ENCODE data around the gene ACAA1.

Gene ACAA1

DNA sequence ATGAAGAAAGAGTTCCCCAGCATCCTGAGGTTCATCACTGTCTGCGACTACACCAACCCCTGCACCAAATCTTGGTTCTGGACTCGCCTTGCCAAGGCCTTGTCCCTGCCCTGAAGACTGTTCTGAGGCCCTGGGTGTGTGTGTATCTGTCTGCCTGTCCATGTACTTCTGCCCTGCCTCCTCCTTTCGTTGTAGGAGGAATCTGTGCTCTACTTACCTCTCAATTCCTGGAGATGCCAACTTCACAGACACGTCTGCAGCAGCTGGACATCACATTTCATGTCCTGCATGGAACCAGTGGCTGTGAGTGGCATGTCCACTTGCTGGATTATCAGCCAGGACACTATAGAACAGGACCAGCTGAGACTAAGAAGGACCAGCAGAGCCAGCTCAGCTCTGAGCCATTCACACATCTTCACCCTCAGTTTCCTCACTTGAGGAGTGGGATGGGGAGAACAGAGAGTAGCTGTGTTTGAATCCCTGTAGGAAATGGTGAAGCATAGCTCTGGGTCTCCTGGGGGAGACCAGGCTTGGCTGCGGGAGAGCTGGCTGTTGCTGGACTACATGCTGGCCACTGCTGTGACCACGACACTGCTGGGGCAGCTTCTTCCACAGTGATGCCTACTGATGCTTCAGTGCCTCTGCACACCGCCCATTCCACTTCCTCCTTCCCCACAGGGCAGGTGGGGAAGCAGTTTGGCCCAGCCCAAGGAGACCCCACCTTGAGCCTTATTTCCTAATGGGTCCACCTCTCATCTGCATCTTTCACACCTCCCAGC, 4.4 kb upstream of the ACAA1 start:
- no peak for DNase-seq (ENCODE audit: extremely low read depth, low read depth)
- H3K4me3 ChIP-seq (replicated peaks; ENCODE audit: low read depth, low read length), result no peak overlapping the region
- TF ChIP-seq CTCF (IDR thresholded peaks at IDR 0.05; ENCODE audit: low read depth, low read length, missing control alignments), result no peak

DNA sequence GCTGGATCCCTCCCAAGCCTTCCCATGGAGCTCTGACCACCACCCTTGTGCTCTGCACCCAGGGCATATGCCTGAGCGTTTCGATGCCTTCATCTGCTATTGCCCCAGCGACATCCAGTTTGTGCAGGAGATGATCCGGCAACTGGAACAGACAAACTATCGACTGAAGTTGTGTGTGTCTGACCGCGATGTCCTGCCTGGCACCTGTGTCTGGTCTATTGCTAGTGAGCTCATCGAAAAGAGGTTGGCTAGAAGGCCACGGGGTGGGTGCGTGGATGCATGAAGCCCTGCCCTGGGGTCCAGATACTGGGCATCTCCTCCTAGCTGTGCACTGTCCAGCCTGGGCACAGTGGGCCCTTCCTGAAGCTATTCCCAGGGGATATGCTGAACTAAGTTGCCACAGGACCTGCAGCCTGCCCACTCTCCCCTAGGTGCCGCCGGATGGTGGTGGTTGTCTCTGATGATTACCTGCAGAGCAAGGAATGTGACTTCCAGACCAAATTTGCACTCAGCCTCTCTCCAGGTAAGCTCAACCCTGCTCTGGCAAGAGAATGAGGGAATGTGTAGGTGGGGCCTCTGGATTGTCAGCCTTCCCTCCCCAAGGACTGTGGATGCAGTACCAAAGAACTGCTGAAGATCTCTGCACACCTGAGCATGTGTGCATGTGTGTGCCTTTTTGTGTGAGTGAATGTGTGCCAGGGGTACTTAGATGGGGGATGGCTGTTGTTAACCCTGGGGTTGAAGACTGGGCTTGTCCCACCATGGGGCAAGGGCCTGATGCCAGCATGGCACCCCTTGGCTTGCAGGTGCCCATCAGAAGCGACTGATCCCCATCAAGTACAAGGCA, 3.6 kb upstream of the ACAA1 start:
- DNase-seq (ENCODE audit: extremely low read depth, low read depth), result no peak
- no peak for TF ChIP-seq CTCF (IDR thresholded peaks at IDR 0.05; ENCODE audit: low read depth, low read length, missing control alignments)
- H3K4me3 ChIP-seq (replicated peaks; ENCODE audit: low read depth, low read length), result no peak overlapping the region

DNA sequence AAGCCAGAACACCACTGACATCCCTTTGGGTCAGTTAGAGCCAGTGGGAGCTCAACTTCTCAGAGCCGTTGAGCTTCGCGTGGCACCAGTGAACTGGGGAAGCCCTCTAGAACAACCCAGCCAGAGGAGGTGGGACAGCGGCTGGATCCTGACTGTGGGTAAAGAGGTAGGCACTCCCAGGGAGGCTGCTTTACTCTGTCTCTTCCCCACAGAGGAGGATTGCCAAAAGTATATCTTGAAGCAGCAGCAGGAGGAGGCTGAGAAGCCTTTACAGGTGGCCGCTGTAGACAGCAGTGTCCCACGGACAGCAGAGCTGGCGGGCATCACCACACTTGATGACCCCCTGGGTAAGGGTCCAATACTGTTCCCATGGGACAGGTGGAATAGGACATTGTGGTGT, 2.7 kb upstream of the ACAA1 start:
- no peak for TF ChIP-seq CTCF (IDR thresholded peaks at IDR 0.05; ENCODE audit: low read depth, low read length, missing control alignments)
- DNase-seq (ENCODE audit: extremely low read depth, low read depth), result no peak
- peak overlapping the region; percentile 80 for H3K4me3 ChIP-seq (replicated peaks; ENCODE audit: low read depth, low read length)

DNA sequence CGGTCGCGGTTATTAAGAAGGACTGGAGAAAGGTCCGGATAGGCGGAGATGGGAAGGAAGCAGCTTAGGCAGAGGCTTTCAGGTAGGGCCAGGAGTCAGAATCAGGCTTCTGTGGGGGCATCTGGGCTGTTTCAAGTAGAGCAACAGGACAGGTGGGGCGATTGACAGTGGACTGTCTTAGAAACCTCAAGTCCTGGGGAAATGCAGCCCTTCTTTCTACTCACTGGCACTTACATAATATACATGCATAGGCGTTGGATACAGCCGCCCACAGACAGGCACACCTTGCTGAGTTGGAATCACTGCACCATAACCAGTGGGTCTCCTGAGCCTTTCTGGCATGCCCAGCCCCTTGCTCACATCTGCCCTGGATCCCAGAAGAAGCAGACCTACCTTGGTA, 2.3 kb upstream of the ACAA1 start:
- TF ChIP-seq CTCF (IDR thresholded peaks at IDR 0.05; ENCODE audit: low read depth, low read length, missing control alignments), result no peak

DNA sequence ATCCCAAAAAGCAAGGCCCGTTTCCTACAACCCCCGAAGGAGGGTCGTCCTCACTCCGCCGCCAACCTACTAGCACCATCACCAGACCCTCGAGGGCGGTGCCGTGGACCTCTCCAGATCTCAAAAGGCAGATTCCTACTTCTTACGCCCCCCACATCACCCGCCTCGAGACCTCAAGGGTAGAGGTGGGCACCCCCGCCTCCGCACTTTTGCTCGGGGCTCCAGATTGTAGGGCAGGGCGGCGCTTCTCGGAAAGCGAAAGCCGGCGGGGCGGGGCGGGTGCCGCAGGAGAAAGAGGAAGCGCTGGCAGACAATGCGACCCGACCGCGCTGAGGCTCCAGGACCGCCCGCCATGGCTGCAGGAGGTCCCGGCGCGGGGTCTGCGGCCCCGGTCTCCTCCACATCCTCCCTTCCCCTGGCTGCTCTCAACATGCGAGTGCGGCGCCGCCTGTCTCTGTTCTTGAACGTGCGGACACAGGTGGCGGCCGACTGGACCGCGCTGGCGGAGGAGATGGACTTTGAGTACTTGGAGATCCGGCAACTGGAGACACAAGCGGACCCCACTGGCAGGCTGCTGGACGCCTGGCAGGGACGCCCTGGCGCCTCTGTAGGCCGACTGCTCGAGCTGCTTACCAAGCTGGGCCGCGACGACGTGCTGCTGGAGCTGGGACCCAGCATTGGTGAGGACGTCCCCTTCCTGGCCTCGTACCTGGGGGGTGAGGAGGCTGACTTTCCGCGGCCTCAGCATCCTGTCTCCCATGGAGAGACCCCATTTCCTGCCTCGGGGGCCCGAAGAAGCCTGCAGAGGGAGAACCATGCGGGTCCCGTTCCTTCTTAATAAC, 1.6 kb upstream of the ACAA1 start, which contains the start of gene MYD88:
TSS of gene MYD88 (plus strand) at position 313 of the 842 bp plus-strand sequence. CDS start at position 353, 40 bp downstream.
- H3K4me3 ChIP-seq (replicated peaks; ENCODE audit: low read depth, low read length), result peak within 1 kb of the TSS; percentile 80
- DNase-seq (ENCODE audit: extremely low read depth, low read depth), result no peak
- TF ChIP-seq CTCF (IDR thresholded peaks at IDR 0.05; ENCODE audit: low read depth, low read length, missing control alignments), result no peak

More for the DNA sequence above, 2.3 kb upstream of the ACAA1 start:
- DNase-seq (ENCODE audit: extremely low read depth, low read depth), result no peak
- peak overlapping the region; percentile 80 for H3K4me3 ChIP-seq (replicated peaks; ENCODE audit: low read depth, low read length)

GRCh38 chr3:38137615-38138348, 855 bp upstream of the ACAA1 start:
- TF ChIP-seq CTCF (IDR thresholded peaks at IDR 0.05; ENCODE audit: low read depth, low read length, missing control alignments), result peak; percentile 4
- H3K4me3 ChIP-seq (replicated peaks; ENCODE audit: low read depth, low read length), result peak overlapping the region; percentile 80
- no peak for DNase-seq (ENCODE audit: extremely low read depth, low read depth)

Measured in HFF-Myc (cell line).